GM15510 (cell line): ENCODE measurements around the gene SLC43A2.

ENCODE experiments used
- POLR2A ChIP-seq: IDR thresholded peaks from 3 replicates; pipeline ENCODE4 v1.6.1; 2011; ENCODE audit warnings: borderline replicate concordance; ENCODE audit not compliant: insufficient read length; ENCODE audit errors: extremely low read depth

The SLC43A2 gene

GRCh38 chr17:1568950-1569810, 59.5 kb downstream of the SLC43A2 start:
- no peak for TF ChIP-seq POLR2A

GRCh38 chr17:1566505-1567199, 62.0 kb downstream of the SLC43A2 start:
- TF ChIP-seq POLR2A = no peak

DNA sequence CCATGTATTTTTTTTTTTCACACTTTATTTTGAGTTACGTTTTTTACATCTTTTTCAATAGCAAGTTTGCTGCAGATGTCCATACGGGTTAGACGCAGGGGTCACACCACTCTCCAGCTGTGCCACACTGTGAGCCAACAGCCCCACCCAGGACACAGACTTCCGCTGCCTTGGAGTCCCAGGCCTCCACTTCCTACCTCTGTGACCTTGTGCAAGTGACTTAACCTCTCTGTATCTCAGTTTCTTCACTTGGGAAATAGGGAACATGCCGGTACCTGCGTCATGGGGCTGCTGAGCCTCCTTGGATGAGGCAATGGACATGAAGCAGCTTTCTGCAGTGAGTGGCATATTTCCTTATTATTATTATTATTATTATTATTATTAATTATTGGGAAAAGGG, 62.8 kb downstream of the SLC43A2 start:
- TF ChIP-seq POLR2A = no peak

DNA sequence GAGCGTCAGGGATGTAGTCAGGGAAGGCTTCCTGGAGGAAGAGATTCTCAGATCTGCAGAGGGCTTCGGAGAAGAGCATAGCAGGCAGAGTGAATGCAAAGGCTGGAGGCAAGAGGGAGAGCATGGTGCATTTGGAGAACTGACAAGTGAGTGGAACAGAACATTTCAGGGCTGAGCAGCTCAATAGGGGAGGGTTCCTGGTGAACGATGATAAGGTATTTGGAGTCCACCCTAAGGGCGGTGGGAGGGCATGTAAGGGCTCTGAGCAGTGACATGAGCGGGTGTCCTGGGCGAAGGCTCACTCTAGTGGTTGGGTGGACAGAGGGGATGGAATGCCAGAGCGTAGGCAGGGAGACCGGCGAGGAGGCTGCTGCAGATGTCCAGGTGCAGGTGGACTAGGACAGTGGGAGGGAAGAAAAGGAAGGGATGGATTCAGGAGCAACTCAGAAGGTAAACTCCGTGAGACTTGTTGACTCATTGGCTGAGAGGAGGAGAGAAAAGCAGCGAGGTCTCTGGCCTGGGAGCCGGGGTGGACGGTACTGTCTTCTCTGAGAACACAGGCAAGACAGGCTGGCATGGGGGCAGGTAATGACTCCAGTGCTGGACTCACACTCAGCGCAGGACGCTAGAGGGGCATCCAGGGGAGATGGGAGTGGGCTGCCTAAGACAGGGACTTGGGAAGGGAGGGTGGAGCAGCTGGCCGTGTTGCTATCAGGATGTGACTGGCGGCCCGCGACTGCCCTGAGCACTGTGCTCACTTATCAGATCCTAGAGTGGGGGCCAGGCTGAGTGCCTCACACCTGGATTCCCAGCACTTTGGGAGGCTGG, 64.6 kb downstream of the SLC43A2 start:
- TF ChIP-seq POLR2A = no peak

DNA sequence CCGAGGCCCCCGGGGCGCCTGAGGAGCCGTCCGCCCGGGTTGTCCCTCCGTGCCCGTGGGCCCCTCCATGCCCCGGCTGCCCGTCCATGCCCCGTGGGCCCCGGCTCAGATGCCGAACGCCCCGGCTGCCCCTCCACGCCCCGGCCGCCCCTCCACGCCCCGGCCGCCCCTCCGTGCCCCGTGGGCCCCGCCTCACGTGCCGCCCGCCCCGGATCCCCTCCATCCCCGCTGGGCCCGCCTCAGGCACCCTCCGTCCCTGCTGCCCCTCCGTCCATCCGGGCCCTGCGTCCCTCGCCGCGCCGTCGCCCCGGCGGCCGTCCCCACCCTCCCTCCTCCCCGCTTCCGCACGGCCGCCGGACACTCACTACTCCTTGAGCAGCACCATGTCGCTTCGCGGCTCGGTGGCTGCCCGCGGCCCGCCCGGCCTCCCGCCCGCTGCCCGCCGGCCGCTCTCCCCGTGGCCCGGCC, 66.4 kb downstream of the SLC43A2 start:
- TF ChIP-seq POLR2A = no peak

DNA sequence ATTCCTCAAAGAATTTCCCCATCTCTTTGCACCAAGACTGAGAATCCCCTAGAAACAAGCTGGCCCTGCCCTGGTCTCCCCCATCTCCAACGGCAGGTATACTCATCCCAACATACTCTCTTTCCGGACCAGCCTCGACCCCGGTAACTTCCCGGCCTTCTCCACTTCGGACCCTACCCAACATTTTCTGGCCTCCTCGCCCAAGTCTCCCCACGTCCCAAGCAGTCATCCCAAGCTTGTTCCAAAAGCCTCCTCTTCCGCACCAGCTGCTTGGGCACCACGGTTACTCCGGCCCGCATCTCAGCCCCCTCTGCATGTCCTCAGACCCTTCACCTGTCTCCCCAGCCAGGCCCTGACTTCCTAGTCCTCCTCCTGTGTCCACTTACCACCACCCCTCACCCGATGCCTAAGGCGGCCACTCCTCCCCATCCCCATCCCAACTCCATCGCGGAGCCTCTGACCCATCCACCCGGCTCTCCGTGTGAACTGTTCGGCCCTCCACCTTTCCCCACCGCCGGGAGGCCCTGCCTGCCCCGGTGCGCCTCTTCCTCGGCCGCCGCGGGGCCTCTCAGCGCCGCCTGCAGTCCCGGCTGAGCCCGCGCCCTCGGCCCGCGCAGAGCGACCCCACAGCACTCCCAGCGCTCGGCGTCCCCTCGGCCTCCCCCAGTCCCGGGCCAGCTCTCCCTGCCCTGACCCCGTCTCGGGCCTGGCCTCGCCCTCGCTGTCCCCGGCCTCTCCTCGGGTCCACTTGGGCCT, 67.0 kb downstream of the SLC43A2 start:
- TF ChIP-seq POLR2A = no peak

DNA sequence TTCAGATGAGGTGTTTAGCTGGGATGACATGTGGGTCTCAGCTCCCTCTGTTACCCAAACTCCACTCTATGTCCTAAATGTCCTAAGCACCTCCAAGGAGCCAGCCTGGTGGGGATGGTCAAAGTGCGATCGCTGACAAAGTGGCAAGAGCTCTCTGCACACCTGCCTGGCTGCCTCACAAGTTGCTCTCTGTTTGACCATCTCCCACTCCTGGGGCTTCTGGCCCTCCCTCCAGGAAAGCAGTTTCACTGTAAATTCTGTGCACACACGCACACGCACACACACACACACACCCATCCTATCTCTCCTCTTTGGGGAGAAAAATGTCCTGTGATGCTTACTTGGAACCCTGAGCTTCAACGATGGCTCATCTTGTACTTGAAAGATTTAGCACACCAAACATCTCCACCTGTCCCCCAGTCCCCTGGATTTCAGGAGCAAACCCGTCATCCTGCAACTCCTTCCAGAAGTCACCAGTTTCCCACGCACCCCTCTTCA, 67.7 kb downstream of the SLC43A2 start:
- TF ChIP-seq POLR2A = no peak

DNA sequence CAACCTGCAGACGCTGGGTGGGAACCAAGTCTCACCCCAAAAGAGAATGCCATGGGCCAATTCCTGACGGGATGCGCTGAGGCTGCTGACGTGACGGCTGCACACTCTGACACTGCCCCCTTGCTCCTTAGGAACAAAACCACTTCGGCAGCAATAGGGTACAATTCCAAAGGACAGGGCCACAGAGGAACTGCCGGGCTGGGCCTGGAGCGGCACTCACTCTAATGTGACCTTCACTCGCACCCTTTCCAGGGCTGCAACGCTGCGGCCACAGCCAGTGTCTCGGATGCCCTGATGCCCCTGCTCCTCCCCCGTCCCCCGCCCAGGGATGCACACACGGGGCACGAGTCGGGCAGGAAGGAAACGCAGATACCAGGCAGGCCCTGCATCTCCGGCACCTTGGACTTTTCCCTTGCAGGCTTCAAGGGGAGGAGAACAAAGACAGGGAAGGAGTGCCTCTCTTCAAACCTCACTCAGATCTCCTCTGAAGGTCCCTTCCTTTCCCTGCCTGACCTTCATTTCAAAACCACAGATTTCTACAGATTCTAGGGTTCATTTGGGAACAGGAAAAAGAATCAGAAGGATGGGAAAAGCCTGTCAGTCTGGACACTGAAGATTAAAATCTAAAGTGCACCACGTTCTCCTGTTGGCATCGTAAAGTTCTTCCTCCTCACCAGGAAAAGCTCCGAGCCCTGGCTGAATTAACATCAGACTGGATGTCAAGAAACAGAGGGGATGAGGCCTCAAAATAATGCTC, 68.4 kb downstream of the SLC43A2 start:
- TF ChIP-seq POLR2A = no peak

- no peak for TF ChIP-seq POLR2A
These were observed 69.3 kb downstream of the SLC43A2 start for GRCh38 chr17:1559047-1560043.

- no peak for TF ChIP-seq POLR2A
These were observed 70.2 kb downstream of the SLC43A2 start for GRCh38 chr17:1558401-1558800.

DNA sequence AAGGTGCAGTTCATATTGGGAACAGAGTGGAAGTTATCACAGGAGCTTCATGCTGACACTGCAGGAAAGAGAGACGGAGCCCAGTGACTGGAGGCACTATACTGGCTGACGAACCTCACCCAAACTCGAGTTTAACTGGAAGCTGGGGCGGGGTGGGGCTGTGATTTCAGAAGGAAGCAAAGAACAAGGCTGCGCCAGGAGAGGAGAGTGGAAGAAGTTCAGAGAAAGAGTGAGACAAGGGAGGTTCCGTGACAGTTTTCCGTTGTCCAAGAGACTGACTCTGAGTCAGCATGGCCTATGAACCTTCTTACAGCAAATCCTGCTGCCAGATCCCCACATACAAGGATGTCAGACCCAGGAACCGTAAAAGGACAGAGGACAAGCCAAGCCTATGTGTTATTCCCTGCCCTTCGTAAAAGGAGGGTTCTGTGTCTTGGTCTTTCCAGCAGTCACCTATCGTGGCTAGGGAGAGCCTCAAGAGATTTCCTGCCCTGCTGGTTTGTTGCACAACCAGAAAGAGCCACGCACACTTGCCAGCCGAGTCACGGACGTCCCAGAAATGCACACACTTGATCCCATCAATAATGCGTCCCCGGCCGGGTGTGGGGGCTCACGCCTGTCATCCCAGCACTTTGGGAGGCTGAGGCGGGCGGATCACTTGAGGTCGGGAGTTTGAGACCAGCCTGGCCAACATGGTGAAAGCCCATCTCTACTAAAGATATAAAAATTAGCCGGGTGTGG, 71.1 kb downstream of the SLC43A2 start:
- TF ChIP-seq POLR2A = no peak
